AG09319 (cell line): Measurements from ENCODE around the gene MMP2.

Experiments
- DNase-seq: peaks from one replicate; pipeline ENCODE4 v3.0.0-alpha.2; 2010; ENCODE audit warnings: low read depth; ENCODE audit errors: extremely low read depth
- TF ChIP-seq, protein P1 (sequence below): IDR thresholded peaks from 2 replicates; pipeline ENCODE4 v1.5.1; 2011; ENCODE audit warnings: low read depth, mild to moderate bottlenecking, inconsistent platforms, low read length, moderate library complexity

The MMP2 gene

DNA sequence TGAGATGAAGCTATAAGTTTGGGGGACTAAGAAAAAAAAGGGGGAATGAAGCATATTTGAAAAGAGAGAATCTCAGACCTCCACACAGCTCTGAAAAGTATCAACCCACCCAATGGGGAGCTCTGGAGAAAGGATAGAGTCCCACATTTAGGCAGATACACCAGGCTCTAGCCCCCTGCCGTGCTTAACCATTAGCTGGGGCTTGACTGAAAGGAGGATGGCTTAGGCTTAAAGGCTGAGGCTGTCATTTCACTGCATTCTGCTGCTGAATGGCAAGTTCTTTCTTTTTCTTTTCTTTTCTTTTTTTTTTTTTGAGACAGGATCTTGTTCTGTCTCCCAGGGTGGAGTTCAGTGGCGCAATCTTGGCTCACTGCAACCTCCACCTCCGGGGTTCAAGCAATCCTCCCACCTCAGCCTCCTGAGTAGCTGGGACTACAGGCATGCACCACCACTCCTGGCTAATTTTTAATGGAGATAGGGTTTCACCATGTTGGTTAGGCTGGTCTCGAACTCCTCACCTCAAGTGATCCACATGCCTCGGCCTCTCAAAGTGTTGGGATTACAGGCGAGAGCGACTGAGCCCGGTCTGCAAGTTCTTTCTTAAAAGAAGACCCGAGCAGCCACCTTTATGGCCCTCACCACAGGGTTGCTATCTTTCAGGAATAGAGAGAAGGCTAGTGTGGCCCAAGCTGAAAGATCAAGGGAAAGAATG lies 9.0 kb upstream of the MMP2 start:
- TF ChIP-seq, protein P1, sequence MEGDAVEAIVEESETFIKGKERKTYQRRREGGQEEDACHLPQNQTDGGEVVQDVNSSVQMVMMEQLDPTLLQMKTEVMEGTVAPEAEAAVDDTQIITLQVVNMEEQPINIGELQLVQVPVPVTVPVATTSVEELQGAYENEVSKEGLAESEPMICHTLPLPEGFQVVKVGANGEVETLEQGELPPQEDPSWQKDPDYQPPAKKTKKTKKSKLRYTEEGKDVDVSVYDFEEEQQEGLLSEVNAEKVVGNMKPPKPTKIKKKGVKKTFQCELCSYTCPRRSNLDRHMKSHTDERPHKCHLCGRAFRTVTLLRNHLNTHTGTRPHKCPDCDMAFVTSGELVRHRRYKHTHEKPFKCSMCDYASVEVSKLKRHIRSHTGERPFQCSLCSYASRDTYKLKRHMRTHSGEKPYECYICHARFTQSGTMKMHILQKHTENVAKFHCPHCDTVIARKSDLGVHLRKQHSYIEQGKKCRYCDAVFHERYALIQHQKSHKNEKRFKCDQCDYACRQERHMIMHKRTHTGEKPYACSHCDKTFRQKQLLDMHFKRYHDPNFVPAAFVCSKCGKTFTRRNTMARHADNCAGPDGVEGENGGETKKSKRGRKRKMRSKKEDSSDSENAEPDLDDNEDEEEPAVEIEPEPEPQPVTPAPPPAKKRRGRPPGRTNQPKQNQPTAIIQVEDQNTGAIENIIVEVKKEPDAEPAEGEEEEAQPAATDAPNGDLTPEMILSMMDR, result no peak
- DNase-seq, result no peak

DNA sequence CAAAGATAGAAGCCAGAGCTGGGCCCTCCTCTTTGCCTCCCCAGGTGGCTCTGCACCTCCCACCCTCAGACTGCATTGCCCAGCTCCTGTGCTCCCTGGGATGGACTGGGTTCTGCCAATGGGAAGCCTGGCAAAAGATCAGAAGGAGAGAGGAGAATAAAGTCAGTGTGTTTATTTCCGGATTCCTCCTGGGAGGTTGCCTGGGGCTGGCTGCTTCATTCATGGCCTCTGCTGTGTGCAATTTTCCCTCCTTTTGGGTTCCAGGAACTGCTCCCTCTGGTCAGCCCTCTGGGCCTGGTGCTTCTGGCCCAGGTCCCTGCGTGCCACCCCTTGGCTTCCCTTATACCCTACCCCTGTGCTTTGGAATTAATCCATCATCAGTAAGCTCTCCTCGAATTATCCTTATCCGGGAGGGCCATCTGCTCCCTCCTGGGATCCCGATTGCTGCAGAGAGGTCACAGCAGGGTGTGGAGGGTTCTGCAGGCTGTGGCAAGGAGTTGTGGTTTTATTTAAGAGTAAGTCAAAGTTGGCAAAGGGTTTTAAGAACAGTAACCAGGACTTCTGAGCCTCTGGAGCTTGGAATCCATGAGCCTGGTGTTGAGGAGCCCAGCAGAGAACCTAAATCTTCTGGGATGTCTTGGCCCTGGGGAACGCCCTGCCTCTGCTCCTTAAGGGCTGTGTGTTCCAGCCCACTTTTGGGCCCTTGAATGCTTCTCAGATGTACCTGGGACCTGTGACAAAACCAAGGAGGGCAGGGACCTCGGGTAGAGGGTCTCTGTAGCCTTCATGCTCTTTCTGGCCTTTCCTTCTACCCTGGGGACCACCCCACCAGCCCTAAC lies 8.2 kb upstream of the MMP2 start:
- DNase-seq, result no peak
- TF ChIP-seq, protein P1, result no peak

DNA sequence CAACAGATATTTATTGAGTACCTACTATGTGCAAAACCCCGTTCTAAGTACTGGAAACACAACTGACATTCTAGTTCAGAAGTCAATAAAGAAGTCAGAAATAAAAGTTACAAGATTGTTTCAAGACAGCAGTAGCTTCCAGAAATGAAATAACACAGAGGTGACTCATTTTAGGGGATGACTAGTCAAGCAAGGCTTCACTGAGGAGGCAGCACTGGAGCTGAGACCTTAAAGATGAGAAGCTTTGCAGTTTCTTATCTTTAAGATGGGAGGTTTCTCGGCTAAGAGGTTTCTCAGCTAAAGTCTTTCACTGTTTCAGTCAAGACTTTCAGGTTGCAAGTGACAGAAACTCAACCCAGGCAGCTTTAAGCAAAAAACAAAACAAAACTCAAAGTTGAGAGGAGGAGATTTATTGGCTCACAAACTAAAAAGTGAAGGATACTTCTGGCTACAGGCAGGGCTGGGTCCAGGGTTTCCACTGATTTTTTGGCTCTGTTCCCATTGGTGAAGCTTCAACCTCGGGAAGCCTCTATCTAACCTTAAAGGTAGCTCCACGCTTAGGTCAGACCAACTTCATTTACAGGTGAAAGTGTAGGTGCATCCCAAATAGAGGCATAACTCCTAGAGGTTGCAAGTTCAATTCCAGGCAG lies 7.4 kb upstream of the MMP2 start:
- DNase-seq, result no peak
- TF ChIP-seq, protein P1, result no peak

- no peak for DNase-seq
- TF ChIP-seq, protein P1, result no peak
Observed at GRCh38 chr16:55473587-55473986, 5.4 kb upstream of the MMP2 start.

- no peak for DNase-seq
- TF ChIP-seq, protein P1, result no peak
Observed at GRCh38 chr16:55474821-55475220, 4.2 kb upstream of the MMP2 start.

DNA sequence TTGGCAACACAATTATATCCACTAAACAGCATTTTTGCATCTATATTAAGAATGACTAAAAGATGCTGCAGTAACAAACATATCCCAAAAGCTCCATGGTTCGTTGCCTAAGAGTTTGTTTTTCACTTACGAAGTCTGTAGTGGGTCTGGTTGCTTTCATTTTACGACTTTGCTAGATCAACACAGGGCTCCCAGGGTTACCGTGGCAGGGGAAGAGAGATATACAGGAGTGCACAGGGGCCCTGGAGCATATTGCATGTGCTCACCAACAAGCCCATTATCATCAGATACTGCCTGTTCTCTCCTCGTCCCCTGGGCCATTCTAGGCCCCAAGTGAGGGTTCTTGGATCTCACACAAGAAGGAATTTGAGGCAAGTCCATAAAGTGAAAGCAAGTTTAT lies 3.1 kb upstream of the MMP2 start:
- DNase-seq, result no peak
- TF ChIP-seq, protein P1, result no peak
